Heart right ventricle (tissue), 16 donors: Measurements from ENCODE around the gene BCL2L1. TPM values are rescaled to one million over a fixed set of nuclear protein-coding genes. Genes with fewer than 3 reads are reported as not detected.

Source experiments
- ATAC-seq, 8 donors: fragments of 200-7000 bp; cut with Tn5 transposase; one replicate each; pipeline ENCODE4 v1.9.1; 2020; ENCODE audit warnings: mild to moderate bottlenecking in 8 of 8, moderate library complexity in 8 of 8, moderate number of reproducible peaks in 1 of 8
- DNase-seq, 2 donors: peaks; one replicate each; pipeline ENCODE4 v3.0.0-alpha.2; 2020
- H3K27ac ChIP-seq, 10 donors: fragments of 200-600 bp; sonication (generic) in 2 of 10; one replicate each; pipeline versions ENCODE4 v1.5.0 to v1.8.0; 2020 to 2022; ENCODE audit warnings: mild to moderate bottlenecking in 3 of 10
- H3K27me3 ChIP-seq, 7 donors: fragments of 200-600 bp; one replicate each; pipeline ENCODE4 v1.8.0; 2021 to 2022; ENCODE audit warnings: mild to moderate bottlenecking in 2 of 7
- H3K36me3 ChIP-seq, 9 donors: fragments of 200-600 bp; sonication (generic) in 1 of 9; one replicate each; pipeline versions ENCODE4 v1.5.0 to v1.8.0; 2020 to 2022; ENCODE audit warnings: mild to moderate bottlenecking in 2 of 9
- H3K4me1 ChIP-seq, 9 donors: fragments of 200-600 bp; sonication (generic) in 1 of 9; one replicate each; pipeline versions ENCODE4 v1.5.0 to v1.8.0; 2020 to 2022; ENCODE audit warnings: mild to moderate bottlenecking in 4 of 9
- H3K4me3 ChIP-seq, 10 donors: fragments of 200-600 bp; sonication (generic) in 2 of 10; one replicate each; pipeline versions ENCODE4 v1.5.0 to v1.8.0; 2020 to 2022; ENCODE audit warnings: mild to moderate bottlenecking in 7 of 10, moderate library complexity in 2 of 10
- H3K9me3 ChIP-seq, 11 donors: fragments of 200-600 bp in 10 of 11; sonication (generic) in 2 of 11; one replicate each; pipeline versions ENCODE4 v1.5.0 to v1.8.0; 2013 to 2022; ENCODE audit warnings: mild to moderate bottlenecking in 2 of 11, control low read depth in 1 of 11, moderate library complexity in 1 of 11
- CTCF ChIP-seq, 9 donors: fragments of 200-600 bp; sonication (generic) in 2 of 9; IDR thresholded peaks; one replicate each; pipeline versions ENCODE4 v1.5.0 to v1.8.0; 2021 to 2022; ENCODE audit warnings: antibody characterized with exemption in 9 of 9, mild to moderate bottlenecking in 5 of 9, moderate library complexity in 1 of 9
- WGBS, 2 donors: extraction: QIAGEN DNeasy Blood & Tissue Kit; methylation state at CpG; one replicate each; pipeline ENCODE4 v1.1.7; 2013; ENCODE audit warnings: inconsistent platforms in 1 of 2; 5-methylcytosine and 5-hydroxymethylcytosine counted together
- intact Hi-C, 10 donors: fragments of 100-400 bp; cut with DNase I; formaldehyde crosslinking; loops; one replicate each; pipeline versions ENCODE4 v1.11.1 to v1.14.2; 2022
- polyA plus RNA-seq, 2 donors: library from polyadenylated mRNA; stranded (reverse); fragments of 200-250 nt; gene quantifications; one replicate each; pipeline ENCODE4 v1.2.3, GENCODE V29; 2013
- total RNA-seq, 10 donors: library from RNA; stranded (reverse); fragmentation: NEBNext Ultra II Directional in 3 of 10; extraction: Animal tissue kit (Norgen Biotek cat#: 25700) in 3 of 10; gene quantifications; one replicate each; pipeline versions ENCODE4 v1.2.1 to v1.2.4, GENCODE V29; 2021 to 2023
- donor health status: Arrhythmogenic right ventricular cardiomyopathy.
- donor health status: ischemic (EF 13 %, LVEDD 7.1; RV severe dilation, severe dysfunction).
- donor health status: healthy with polysubstance abuse.
- donor health status: DM: no; HTN: yes; CAD: no.
- donor health status: DM: no; HTN: no; CAD: no.
- donor health status: ischemic (EF 25% LVEDD 6.9; RV normal size, moderate dysfunction).
- donor health status: ischemic (EF 25% LVEDD 5.7; RV mildly dilated, moderate dysfunction).
- donor health status: healthy.
- donor health status: DM: yes; HTN: yes; CAD: no.
- donor health status: Ischemic cardiomyopathy.
- donor health status: ischemic (EF 35%, LVEDD 5.7; RV mildly dilated, moderate dysfunction).
- donor health status: nonischemic (EF 11% LVEDD 7.7; RV severe dilation, severe dysfunction).
- donor health status: DM: yes; HTN: yes; CAD: no.
- donor health status: PGD.
- donor health status: ischemic (EF 29% LVEDD 5.4; RV normal size, mild dysfunction).
- donor health status: nonischemic (EF 23%, LVEDD 6.1; RV moderate dilation, normal function).

Gene BCL2L1
- total and polyA plus RNA-seq, 12 donors, result 34.7 to 128 (median 45.9) TPM

- no peak for ATAC-seq
These were observed 42.1 kb upstream of the BCL2L1 start for GRCh38 chr20:31764641-31765305.

DNA sequence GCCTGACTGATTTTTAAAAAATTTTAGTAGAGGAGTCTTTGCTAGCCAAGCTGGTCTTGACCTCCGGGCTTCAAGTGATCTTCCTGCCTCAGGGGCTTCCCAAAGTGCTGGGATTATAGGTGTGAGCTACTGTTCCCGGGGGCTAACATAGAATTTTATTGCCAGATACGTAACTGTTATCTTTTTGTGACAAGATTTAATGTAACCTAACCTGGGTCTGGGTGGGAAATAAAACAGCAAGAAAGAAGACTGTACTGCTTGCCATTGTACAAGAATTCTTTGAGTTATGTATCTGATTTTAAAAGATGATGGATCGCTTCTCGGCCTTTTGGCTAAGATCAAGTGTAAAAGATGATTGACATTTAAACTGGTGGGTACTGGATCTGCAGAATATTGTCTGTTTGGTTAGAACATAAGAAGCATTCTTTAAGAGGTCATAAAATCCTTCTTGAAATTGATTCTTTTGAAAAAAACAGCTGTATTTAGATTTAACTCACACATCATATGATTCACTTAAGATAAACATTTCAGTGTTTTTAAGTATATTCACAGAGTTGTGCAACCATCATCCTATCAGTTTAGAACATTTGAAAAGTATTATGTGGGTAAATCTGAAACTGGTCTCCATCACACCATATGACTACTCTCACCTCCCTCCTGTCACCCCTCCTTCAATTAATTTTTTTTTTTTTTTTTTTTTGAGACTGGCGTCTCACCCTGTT, 38.0 kb upstream of the BCL2L1 start:
- ATAC-seq, result no peak
- TF ChIP-seq CTCF (IDR thresholded peaks at IDR 0.05), result no peak
- H3K9me3 ChIP-seq, result peaks cover 0 to under 1% (median 0%) of the 10 kb centered on the region in 11 donors
- no peak overlapping the region for H3K27ac ChIP-seq
- intact Hi-C loops, result no loop called here
- no peak overlapping the region for H3K4me3 ChIP-seq
- H3K36me3 ChIP-seq, result peaks cover 0 to 39% (median 0%) of the 10 kb centered on the region in 9 donors
- no peak for DNase-seq
- WGBS, 2 donors, result 97% methylated on average over 6 of the region's 6 CpGs
- H3K4me1 ChIP-seq, result no peaks in the 10 kb centered on the region
- H3K27me3 ChIP-seq, result no peaks in the 10 kb centered on the region

More at GRCh38 chr20:31764641-31765305, 42.1 kb upstream of the BCL2L1 start:
- intact Hi-C loops, result no loop called here
- Histone ChIP-seq H3K27me3 (no peaks in the 10 kb centered on the region), H3K4me1 (no peaks in the 10 kb centered on the region), H3K4me3 (no peak overlapping the region), H3K27ac (no peak overlapping the region), H3K9me3 (peaks cover 0 to 5% (median 0%) of the 10 kb centered on the region in 11 donors), H3K36me3 (peaks cover 0 to 48% (median 0%) of the 10 kb centered on the region in 9 donors)
- DNase-seq, result no peak
- WGBS, 2 donors, result 72 to 82% methylated on average over 2 of the region's 2 CpGs
- no peak for TF ChIP-seq CTCF (IDR thresholded peaks at IDR 0.05)

DNA sequence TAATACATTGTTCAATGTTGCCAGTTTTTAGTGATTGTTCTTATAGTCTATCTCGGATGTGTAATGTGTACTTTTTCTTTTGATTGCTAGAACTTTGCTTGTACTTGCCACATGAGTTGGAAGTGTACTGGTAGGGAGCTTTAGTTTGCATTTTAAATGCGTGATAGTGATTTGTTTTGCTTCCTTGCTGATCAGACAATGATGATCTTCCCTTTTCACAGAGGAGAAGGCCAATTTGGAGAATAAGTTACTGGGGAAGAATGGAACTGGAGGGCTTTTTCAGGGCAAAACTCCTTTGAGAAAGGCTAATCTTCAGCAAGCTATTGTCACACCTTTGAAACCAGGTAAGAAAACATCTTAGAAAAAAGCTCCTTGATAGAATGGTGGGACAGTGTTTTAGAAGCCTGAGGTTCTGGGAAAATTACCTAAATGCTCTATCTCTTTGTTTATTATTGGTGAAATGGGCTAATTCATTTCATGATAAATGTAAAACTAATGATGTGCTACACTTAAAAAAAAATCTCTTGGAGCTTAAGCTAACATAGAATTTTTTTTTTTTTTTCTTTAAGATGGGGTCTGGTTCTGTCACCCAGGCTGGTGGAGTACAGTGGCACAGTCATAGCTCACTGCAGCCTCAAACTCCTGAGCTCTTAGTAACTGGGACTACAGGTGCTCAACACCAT, 37.3 kb upstream of the BCL2L1 start:
- intact Hi-C loops, result no loop called here
- H3K9me3 ChIP-seq, result no peaks in the 10 kb centered on the region
- TF ChIP-seq CTCF (IDR thresholded peaks at IDR 0.05), result no peak
- WGBS, 2 donors, result 82 to 87% methylated on average over 2 of the region's 2 CpGs
- no peak for ATAC-seq
- no peaks in the 10 kb centered on the region for H3K4me1 ChIP-seq
- H3K36me3 ChIP-seq, result peaks cover 0 to 32% (median 0%) of the 10 kb centered on the region in 9 donors
- no peaks in the 10 kb centered on the region for H3K27me3 ChIP-seq
- H3K4me3 ChIP-seq, result no peak overlapping the region
- no peak overlapping the region for H3K27ac ChIP-seq
- DNase-seq, result no peak

DNA sequence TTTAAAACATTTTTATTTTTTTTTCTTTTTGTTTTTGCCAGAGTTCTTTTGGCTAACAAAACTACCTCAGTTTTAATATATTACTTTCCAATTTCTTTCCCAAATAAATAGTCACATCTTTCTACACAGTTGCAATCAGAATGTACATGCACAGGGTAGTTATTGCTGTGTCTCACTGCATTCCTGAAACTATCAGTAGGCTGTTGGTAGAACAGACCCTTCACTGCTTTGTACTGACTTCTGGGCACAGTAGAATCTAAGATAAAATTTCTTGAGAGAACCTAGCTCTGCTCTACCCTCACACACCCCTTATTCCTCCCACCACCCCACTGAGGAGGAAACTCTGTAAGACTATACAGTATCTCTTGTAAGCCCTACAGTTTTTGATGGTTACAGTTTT, 36.3 kb upstream of the BCL2L1 start:
- peaks cover 0 to 29% (median 0%) of the 10 kb centered on the region in 9 donors for H3K36me3 ChIP-seq
- no peaks in the 10 kb centered on the region for H3K27me3 ChIP-seq
- H3K27ac ChIP-seq, result no peak overlapping the region
- intact Hi-C loops, result no loop called here
- no peaks in the 10 kb centered on the region for H3K4me1 ChIP-seq
- no peak for TF ChIP-seq CTCF (IDR thresholded peaks at IDR 0.05)
- ATAC-seq (no peak), DNase-seq (no peak)
- H3K4me3 ChIP-seq, result no peak overlapping the region
- no peaks in the 10 kb centered on the region for H3K9me3 ChIP-seq
